Keratinocyte (primary cell): Measurements from ENCODE around the gene PRRC2B. TPM values are rescaled to one million over a fixed set of nuclear protein-coding genes. Genes with fewer than 3 reads are reported as not detected.

Experiments used
- polyA plus RNA-seq, 5 experiments: library from polyadenylated mRNA; depleted of rRNA in 3 of 5; stranded (reverse) in 3 of 5; stranded (forward) in 1 of 5; unstranded in 1 of 5; fragments of >200 nt; gene quantifications; 1 replicate in 1 of 5; 2 replicates in 3 of 5; 3 replicates in 1 of 5; pipeline versions ENCODE4 v1.2.1 to v1.2.3, GENCODE V29; 2011 to 2012; ENCODE audit warnings: missing spikeins in 2 of 5, low read depth in 1 of 5, low replicate concordance in 1 of 5
- small RNA-seq, 3 experiments: library from RNA; depleted of rRNA; stranded (forward); fragments of <200 nt; gene quantifications; one replicate each; pipeline ENCODE3, GENCODE V24; 2012; ENCODE audit warnings: low read depth in 3 of 3, low replicate concordance in 1 of 3; ENCODE audit not compliant: insufficient read length in 3 of 3

PRRC2B gene
- polyA plus RNA-seq, 1 donor (not counting 4 experiments of a cell fraction or from before 2014, with no cell fraction given), result 20.8 TPM

Small RNA genes lying within 50 kb of the gene (small RNA-seq; reads per million reads assigned to genes)
- gene SNORD62A (0 reads per million in 3 experiments), gene SNORD62B (0 reads per million in 3 experiments)

Other genes starting within 250 kb of the PRRC2B start
- gene FAM78A, start 117.6 kb upstream of the PRRC2B start, polyA plus RNA-seq, result 0.25 to 1.1 TPM (median 0.33 TPM) in 3 replicates
- gene PLPP7, start 104.4 kb upstream of the PRRC2B start, polyA plus RNA-seq, result not detected in 3 replicates
- 10.3 to 13.2 TPM (median 12.6 TPM) in 3 replicates for gene POMT1, start 108.8 kb downstream of the PRRC2B start, polyA plus RNA-seq
- gene UCK1, start 137.2 kb downstream of the PRRC2B start, polyA plus RNA-seq, result 15.4 to 17.0 TPM (median 15.7 TPM) in 3 replicates
- gene PRRT1B, start 151.4 kb downstream of the PRRC2B start, polyA plus RNA-seq, result not detected in 3 replicates